HepG2 (cell line): ENCODE results near the gene RXFP1. TPM values are rescaled to one million over a fixed set of nuclear protein-coding genes. Genes with fewer than 3 reads are reported as not detected.

Source experiments
- AGO1 ChIP-seq: fragments of 200-400 bp; formaldehyde crosslinking; IDR thresholded peaks from 2 replicates; pipeline ENCODE4 v1.6.1; 2017; ENCODE audit warnings: mild to moderate bottlenecking, low read depth, low read length, moderate library complexity; ENCODE audit not compliant: poor library complexity, severe bottlenecking
- CBFB ChIP-seq: sonication (generic); formaldehyde crosslinking; IDR thresholded peaks from 2 replicates; pipeline ENCODE4 v1.4.0; 2020; ENCODE audit warnings: missing genetic modification reagents
- GABPA ChIP-seq, 2 experiments: IDR thresholded peaks; 2 replicates each; pipeline ENCODE4 v1.6.1; 2011 to 2016; ENCODE audit warnings: low read depth in 2 of 2, low read length in 1 of 2, missing biosample characterization in 1 of 2, missing genetic modification characterization in 1 of 2
- HNRNPUL1 ChIP-seq: fragments of 200-400 bp; formaldehyde crosslinking; IDR thresholded peaks from 2 replicates; pipeline ENCODE4 v1.6.1; 2017; ENCODE audit warnings: low read depth, mild to moderate bottlenecking, low read length, moderate library complexity
- HOXA9 ChIP-seq: sonication (generic); formaldehyde crosslinking; IDR thresholded peaks from 2 replicates; pipeline ENCODE4 v1.8.1; 2022; ENCODE audit warnings: missing genetic modification reagents, mild to moderate bottlenecking, moderate library complexity, borderline replicate concordance
- IRX3 ChIP-seq: sonication (generic); formaldehyde crosslinking; IDR thresholded peaks from 2 replicates; pipeline ENCODE4 v1.8.1; 2023; ENCODE audit warnings: mild to moderate bottlenecking, low read depth, missing genetic modification reagents, borderline replicate concordance
- MTF2 ChIP-seq: sonication (generic); formaldehyde crosslinking; IDR thresholded peaks from 2 replicates; pipeline ENCODE4 v1.5.0; 2020; ENCODE audit warnings: missing genetic modification reagents, borderline replicate concordance
- PCBP2 ChIP-seq: fragments of 200-400 bp; formaldehyde crosslinking; optimal IDR thresholded peaks from 2 replicates; pipeline ENCODE3; 2018; ENCODE audit warnings: low read length, low read depth; ENCODE audit not compliant: poor library complexity, severe bottlenecking
- POLR2A ChIP-seq, 2 experiments: IDR thresholded peaks; 2 replicates each; pipeline ENCODE4 v1.6.1; 2011; ENCODE audit warnings: low read depth in 2 of 2, low read length in 2 of 2, mild to moderate bottlenecking in 1 of 2, moderate library complexity in 1 of 2; ENCODE audit not compliant: insufficient read depth in 1 of 2
- RARG ChIP-seq: sonication (generic); formaldehyde crosslinking; IDR thresholded peaks from 2 replicates; pipeline ENCODE4 v1.4.0; 2020; ENCODE audit warnings: low read depth, mild to moderate bottlenecking, missing genetic modification reagents
- ZNF124 ChIP-seq: sonication (generic); formaldehyde crosslinking; IDR thresholded peaks from 2 replicates; pipeline ENCODE4 v1.4.0; 2020; ENCODE audit warnings: missing genetic modification reagents
- ZNF44 ChIP-seq: sonication (generic); formaldehyde crosslinking; IDR thresholded peaks from 2 replicates; pipeline ENCODE4 v1.5.1; 2020; ENCODE audit warnings: mild to moderate bottlenecking, missing genetic modification reagents
- ZNF616 ChIP-seq: sonication (generic); formaldehyde crosslinking; IDR thresholded peaks from 2 replicates; pipeline ENCODE4 v1.5.0; 2020; ENCODE audit warnings: low read depth, mild to moderate bottlenecking, missing genetic modification reagents
- ZNF703 ChIP-seq: sonication (generic); formaldehyde crosslinking; IDR thresholded peaks from 2 replicates; pipeline ENCODE4 v1.5.1; 2020; ENCODE audit warnings: missing genetic modification reagents, mild to moderate bottlenecking, moderate library complexity, borderline replicate concordance
- ZNF879 ChIP-seq: sonication (generic); formaldehyde crosslinking; IDR thresholded peaks from 2 replicates; pipeline ENCODE4 v1.8.1; 2023; ENCODE audit warnings: missing genetic modification reagents
- ZZZ3 ChIP-seq: sonication (generic); formaldehyde crosslinking; IDR thresholded peaks from 2 replicates; pipeline ENCODE4 v1.4.0; 2020; ENCODE audit warnings: missing genetic modification reagents, mild to moderate bottlenecking, borderline replicate concordance
- polyA plus RNA-seq, 8 experiments: library from polyadenylated mRNA; depleted of rRNA in 3 of 8; stranded (reverse) in 7 of 8; unstranded in 1 of 8; fragments of >200 nt; fragmentation: Illumina TruSeq in 4 of 8; extraction: Trizol in 4 of 8; gene quantifications; 2 replicates each; pipeline versions ENCODE4 v1.2.1 to v1.2.3, GENCODE V29; 2011 to 2016; ENCODE audit warnings: low read depth in 4 of 8, missing spikeins in 1 of 8, mixed read lengths in 1 of 8; ENCODE audit not compliant: insufficient read depth in 1 of 8
- total RNA-seq, 5 experiments: library from RNA; depleted of rRNA; stranded (reverse); fragments of >200 nt; fragmentation: Illumina TruSeq; extraction: Trizol; gene quantifications; 2 replicates each; pipeline ENCODE4 v1.2.3, GENCODE V29; 2016; ENCODE audit warnings: low read depth in 1 of 5
- TF ChIP-seq, protein P1 (sequence below): sonication (generic); formaldehyde crosslinking; IDR thresholded peaks from 2 replicates; pipeline ENCODE4 v1.4.0; 2020; ENCODE audit warnings: mild to moderate bottlenecking, low read depth, missing genetic modification reagents
- TF ChIP-seq, protein P2 (sequence below): sonication (generic); IDR thresholded peaks from 2 replicates; pipeline ENCODE4 v1.6.1; 2016; ENCODE audit warnings: low read depth, borderline replicate concordance
- TF ChIP-seq, protein P3 (sequence below): IDR thresholded peaks from 2 replicates; pipeline ENCODE4 v1.4.0; 2020; ENCODE audit warnings: mild to moderate bottlenecking, missing genetic modification reagents
- TF ChIP-seq, protein P4 (sequence below): sonication (generic); formaldehyde crosslinking; IDR thresholded peaks from 2 replicates; pipeline ENCODE4 v1.8.1; 2023; ENCODE audit warnings: mild to moderate bottlenecking, missing genetic modification reagents

The RXFP1 gene
- total and polyA plus RNA-seq, 2 of the 13 experiments (the other 11 are each of a cell fraction or from before 2014, with no cell fraction given) = not detected

DNA sequence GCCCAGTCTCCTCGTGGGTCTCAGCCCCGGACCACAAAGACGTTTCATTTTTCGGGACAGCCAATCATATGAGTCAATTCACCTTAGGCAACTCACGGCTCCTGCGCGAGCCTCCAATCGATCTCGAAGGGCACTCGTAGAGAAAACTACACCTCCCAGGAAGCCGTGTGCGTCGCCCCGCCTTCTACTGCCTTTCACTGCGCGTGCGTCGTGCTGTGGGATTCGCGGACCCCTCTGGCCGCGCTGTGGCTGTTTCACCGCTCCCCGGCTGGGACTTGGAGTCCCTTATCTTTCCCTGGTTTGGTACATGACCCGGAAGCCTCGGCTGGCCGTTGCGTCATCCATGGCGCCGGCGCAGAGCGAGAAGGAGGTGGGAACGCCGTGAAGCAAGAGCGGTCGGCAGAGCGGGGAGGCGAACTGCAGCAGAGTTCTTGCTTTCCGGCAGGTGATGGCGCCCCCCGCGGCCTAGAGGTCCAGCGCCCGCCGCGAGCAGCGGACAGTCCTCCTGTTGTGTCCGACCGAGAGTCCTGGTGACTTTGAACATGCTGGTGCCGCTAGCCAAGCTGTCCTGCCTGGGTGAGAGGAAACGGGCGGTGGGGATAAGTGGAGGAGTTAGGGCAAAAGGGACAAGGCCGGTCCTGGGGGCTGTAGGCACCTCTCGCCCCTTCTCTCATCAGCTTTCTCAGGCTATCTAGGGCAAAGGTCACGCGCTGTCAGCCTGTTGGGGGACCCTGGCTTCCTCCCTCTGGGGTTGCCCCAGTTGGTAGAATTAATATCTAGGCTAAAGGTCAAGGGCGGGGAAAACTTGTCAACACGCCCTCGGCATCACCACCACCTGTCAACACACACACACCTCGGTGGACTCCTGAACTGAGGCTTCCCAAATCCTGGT, 150.5 kb downstream of the RXFP1 start, which contains the start of gene ETFDH (continued):
- no peak for TF ChIP-seq ZZZ3 (CRISPR knock-in tag)
- no peak for TF ChIP-seq HNRNPUL1
- peak; percentile 83; the same call in 1 of the 2 replicates for TF ChIP-seq ZNF124 (CRISPR knock-in tag)
- TF ChIP-seq, protein P1, sequence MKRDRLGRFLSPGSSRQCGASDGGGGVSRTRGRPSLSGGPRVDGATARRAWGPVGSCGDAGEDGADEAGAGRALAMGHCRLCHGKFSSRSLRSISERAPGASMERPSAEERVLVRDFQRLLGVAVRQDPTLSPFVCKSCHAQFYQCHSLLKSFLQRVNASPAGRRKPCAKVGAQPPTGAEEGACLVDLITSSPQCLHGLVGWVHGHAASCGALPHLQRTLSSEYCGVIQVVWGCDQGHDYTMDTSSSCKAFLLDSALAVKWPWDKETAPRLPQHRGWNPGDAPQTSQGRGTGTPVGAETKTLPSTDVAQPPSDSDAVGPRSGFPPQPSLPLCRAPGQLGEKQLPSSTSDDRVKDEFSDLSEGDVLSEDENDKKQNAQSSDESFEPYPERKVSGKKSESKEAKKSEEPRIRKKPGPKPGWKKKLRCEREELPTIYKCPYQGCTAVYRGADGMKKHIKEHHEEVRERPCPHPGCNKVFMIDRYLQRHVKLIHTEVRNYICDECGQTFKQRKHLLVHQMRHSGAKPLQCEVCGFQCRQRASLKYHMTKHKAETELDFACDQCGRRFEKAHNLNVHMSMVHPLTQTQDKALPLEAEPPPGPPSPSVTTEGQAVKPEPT (CRISPR knock-in tag) = no peak
- TF ChIP-seq ZNF616 = peak; percentile 67; the same call in 1 of the 2 replicates
- TF ChIP-seq, protein P2, sequence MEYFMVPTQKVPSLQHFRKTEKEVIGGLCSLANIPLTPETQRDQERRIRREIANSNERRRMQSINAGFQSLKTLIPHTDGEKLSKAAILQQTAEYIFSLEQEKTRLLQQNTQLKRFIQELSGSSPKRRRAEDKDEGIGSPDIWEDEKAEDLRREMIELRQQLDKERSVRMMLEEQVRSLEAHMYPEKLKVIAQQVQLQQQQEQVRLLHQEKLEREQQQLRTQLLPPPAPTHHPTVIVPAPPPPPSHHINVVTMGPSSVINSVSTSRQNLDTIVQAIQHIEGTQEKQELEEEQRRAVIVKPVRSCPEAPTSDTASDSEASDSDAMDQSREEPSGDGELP = peak; percentile 21; the same call in 1 of the 2 replicates
- peak; percentile 93 for TF ChIP-seq CBFB (CRISPR knock-in tag)
- TF ChIP-seq RARG (CRISPR knock-in tag) = no peak
- TF ChIP-seq ZNF879 (CRISPR knock-in tag) = no peak
- no peak for TF ChIP-seq PCBP2
- peak; percentile 54; the same call in 1 of the 2 replicates for TF ChIP-seq GABPA (IDR thresholded peaks at IDR 0.05; ENCODE audit: low read depth, low read length)
- peak; percentile 89 for TF ChIP-seq GABPA (CRISPR knock-in tag; IDR thresholded peaks at IDR 0.05; ENCODE audit: low read depth)
- TF ChIP-seq IRX3 (CRISPR knock-in tag) = no peak
- TF ChIP-seq HOXA9 = no peak
- TF ChIP-seq, protein P3, sequence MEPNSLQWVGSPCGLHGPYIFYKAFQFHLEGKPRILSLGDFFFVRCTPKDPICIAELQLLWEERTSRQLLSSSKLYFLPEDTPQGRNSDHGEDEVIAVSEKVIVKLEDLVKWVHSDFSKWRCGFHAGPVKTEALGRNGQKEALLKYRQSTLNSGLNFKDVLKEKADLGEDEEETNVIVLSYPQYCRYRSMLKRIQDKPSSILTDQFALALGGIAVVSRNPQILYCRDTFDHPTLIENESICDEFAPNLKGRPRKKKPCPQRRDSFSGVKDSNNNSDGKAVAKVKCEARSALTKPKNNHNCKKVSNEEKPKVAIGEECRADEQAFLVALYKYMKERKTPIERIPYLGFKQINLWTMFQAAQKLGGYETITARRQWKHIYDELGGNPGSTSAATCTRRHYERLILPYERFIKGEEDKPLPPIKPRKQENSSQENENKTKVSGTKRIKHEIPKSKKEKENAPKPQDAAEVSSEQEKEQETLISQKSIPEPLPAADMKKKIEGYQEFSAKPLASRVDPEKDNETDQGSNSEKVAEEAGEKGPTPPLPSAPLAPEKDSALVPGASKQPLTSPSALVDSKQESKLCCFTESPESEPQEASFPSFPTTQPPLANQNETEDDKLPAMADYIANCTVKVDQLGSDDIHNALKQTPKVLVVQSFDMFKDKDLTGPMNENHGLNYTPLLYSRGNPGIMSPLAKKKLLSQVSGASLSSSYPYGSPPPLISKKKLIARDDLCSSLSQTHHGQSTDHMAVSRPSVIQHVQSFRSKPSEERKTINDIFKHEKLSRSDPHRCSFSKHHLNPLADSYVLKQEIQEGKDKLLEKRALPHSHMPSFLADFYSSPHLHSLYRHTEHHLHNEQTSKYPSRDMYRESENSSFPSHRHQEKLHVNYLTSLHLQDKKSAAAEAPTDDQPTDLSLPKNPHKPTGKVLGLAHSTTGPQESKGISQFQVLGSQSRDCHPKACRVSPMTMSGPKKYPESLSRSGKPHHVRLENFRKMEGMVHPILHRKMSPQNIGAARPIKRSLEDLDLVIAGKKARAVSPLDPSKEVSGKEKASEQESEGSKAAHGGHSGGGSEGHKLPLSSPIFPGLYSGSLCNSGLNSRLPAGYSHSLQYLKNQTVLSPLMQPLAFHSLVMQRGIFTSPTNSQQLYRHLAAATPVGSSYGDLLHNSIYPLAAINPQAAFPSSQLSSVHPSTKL (CRISPR knock-in tag) = peak; percentile 77
- TF ChIP-seq, protein P4, sequence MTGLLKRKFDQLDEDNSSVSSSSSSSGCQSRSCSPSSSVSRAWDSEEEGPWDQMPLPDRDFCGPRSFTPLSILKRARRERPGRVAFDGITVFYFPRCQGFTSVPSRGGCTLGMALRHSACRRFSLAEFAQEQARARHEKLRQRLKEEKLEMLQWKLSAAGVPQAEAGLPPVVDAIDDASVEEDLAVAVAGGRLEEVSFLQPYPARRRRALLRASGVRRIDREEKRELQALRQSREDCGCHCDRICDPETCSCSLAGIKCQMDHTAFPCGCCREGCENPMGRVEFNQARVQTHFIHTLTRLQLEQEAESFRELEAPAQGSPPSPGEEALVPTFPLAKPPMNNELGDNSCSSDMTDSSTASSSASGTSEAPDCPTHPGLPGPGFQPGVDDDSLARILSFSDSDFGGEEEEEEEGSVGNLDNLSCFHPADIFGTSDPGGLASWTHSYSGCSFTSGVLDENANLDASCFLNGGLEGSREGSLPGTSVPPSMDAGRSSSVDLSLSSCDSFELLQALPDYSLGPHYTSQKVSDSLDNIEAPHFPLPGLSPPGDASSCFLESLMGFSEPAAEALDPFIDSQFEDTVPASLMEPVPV (CRISPR knock-in tag) = peak; percentile 42; the same call in 1 of the 2 replicates
- no peak for TF ChIP-seq AGO1
- peak; percentile 49; the same call in 1 of the 2 replicates for TF ChIP-seq MTF2
- TF ChIP-seq ZNF703 = 0 out of 2 replicates have a peak, but pooled peaks have one; percentile 69
- TF ChIP-seq POLR2A (IDR thresholded peaks at IDR 0.05; ENCODE audit: insufficient read depth in 1 of 2, low read depth in 2 of 2, low read length in 2 of 2) = peak; percentile 52 to 57
- TF ChIP-seq ZNF44 = 0 out of 2 replicates have a peak, but pooled peaks have one; percentile 5
